GM12875 (cell line): ENCODE results near the gene PKD1L1.
A peak's percentile ranks its signal among the peaks of the same experiment; 100 is the strongest.

Source experiments
- H3K4me3 ChIP-seq: one replicate; pipeline ENCODE4 v1.5.1; 2011; ENCODE audit warnings: low read depth, low read length, control low read depth
- TF ChIP-seq, protein P1 (sequence below): IDR thresholded peaks from 2 replicates; pipeline ENCODE4 v1.5.1; 2011; ENCODE audit warnings: low read depth, mild to moderate bottlenecking, control low read depth, inconsistent platforms, low read length, moderate library complexity, borderline replicate concordance; ENCODE audit not compliant: insufficient read depth

Gene PKD1L1

DNA sequence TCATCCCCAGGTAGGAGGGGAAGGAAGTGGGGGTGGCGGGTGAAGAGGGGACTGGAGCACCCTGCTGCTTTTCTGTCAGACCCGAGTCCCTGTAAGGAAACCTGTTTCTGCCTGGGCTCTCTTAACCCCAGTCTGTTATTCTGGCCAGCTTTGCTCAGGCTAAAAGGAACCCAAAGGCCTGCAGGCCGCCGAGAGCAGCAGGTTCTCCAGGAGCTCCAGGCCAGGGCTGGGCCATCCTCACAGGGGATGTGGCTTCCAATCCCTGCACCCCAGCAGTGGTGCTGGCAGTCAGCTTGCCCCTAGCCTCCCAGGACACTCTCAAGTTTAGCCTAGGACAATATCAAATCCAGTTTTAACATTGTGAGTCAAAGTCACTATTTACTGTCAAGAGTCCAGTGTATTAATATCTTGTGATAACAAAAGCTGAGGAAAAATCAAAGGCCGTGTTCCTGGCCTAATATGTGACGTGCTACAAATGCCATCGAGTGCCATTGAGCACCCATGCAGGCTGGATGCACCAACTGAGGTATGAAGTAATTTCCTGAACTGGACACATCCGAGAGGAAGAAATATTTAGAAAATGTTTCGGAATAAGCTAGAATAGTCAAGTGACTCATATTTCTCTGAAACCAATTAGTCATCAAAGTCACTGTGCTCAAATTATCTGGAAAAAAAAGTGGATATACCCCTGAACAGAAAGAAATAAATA lies 7.0 kb downstream of the PKD1L1 start:
- TF ChIP-seq, protein P1, sequence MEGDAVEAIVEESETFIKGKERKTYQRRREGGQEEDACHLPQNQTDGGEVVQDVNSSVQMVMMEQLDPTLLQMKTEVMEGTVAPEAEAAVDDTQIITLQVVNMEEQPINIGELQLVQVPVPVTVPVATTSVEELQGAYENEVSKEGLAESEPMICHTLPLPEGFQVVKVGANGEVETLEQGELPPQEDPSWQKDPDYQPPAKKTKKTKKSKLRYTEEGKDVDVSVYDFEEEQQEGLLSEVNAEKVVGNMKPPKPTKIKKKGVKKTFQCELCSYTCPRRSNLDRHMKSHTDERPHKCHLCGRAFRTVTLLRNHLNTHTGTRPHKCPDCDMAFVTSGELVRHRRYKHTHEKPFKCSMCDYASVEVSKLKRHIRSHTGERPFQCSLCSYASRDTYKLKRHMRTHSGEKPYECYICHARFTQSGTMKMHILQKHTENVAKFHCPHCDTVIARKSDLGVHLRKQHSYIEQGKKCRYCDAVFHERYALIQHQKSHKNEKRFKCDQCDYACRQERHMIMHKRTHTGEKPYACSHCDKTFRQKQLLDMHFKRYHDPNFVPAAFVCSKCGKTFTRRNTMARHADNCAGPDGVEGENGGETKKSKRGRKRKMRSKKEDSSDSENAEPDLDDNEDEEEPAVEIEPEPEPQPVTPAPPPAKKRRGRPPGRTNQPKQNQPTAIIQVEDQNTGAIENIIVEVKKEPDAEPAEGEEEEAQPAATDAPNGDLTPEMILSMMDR, result no peak

DNA sequence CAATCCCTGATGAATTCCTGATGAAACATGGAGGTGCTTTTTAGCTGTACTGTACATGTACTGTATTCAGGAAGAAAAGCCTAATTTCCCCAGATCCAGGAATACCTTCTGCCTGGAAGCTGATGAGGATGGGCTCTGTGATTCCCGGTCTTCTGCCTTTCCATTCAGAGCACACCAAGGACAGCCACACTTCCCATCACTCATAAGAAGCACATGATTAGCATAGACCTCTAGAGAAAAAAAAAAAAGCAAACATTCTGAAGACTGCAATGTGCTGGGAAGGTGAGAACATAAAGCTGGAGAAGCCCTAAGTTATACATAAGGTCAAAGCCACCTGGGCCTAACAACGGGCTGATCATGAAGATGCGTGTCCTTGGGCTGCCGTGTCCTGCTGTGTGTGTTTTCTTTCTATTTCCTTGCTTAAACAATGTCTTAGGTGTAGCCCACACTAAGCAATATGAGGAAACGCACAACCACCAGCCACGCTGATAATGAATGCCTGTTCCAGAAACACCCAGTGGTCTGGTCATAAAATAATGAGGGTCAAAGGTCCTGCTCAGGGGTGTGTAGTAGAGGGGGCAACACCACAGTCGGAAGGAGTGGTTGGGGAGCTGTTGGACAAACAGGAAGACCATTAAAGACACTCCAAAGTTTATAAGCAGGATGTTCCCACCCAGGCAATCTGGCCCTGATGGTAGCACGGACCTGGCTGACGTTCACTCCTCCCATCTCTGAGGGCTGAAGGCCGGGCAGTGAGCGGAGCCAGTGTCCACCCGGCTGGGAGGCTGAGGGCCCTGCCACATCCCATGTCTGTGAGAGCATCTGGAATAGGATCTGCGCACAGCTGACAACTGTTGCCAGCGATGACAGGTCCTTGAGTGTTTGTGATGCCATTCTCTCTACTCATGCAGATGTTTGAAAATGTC lies 7.9 kb downstream of the PKD1L1 start:
- TF ChIP-seq, protein P1, result no peak
- no peak overlapping the region for H3K4me3 ChIP-seq

More for the DNA sequence above, 7.0 kb downstream of the PKD1L1 start:
- H3K4me3 ChIP-seq, result no peak overlapping the region

DNA sequence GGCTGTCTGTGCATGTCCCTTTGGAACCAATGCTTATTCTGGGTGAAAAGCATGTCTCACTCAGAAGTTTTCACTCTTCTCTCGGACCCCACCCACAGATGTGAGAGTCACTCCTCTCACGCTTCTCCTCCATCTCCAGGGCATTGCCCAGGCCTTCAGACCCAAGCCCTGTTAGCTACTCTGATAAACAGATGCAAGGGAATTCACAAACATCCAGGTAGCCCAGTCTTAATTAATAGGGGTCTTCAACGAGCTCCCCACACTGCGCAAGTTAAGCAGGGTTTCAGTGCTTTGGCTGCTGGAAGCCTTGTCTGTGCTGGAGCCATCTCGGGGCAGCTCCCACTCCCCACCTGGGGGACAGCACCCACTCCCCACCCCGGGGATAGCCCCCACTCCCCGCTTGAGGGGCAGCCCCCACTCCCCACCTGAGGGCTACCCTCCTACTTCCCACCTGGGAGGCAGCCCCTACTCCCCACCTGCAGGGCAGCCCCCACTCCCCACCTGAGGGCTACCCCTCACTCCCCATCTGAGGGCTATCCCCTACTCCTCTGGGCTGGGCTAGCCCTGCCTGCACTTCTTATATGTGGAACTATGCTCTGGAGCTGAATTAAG lies 8.7 kb downstream of the PKD1L1 start:
- TF ChIP-seq, protein P1, result no peak
- H3K4me3 ChIP-seq, result no peak overlapping the region

DNA sequence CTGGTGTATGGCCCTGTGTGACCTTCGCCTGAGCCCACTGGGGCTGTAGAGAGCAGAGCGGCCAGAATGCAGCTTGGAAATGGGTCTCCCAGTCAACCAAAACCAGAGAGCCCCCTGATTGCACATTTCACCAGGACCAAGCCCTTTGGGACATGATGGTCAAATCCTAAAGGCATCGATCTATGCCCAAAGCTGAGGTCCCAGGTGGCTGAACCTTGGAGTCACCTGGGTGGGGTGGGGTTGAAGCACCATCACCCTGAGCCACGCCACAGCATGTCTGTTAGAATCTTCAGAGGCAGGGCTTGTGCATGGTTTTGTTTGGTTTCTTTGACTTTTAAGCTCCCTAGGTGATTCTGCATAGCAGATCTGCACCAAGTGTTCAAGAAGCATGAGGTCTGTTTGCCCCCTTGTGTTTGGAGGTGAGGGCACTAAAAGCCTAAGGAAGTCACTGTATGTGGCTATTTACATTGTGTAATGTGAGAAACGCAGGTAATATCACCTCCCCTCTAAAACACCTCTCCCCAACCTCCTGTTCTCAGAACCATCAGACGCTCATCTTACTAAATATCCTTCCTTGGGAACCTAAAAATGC lies 9.6 kb downstream of the PKD1L1 start:
- no peak overlapping the region for H3K4me3 ChIP-seq
- TF ChIP-seq, protein P1, result no peak

DNA sequence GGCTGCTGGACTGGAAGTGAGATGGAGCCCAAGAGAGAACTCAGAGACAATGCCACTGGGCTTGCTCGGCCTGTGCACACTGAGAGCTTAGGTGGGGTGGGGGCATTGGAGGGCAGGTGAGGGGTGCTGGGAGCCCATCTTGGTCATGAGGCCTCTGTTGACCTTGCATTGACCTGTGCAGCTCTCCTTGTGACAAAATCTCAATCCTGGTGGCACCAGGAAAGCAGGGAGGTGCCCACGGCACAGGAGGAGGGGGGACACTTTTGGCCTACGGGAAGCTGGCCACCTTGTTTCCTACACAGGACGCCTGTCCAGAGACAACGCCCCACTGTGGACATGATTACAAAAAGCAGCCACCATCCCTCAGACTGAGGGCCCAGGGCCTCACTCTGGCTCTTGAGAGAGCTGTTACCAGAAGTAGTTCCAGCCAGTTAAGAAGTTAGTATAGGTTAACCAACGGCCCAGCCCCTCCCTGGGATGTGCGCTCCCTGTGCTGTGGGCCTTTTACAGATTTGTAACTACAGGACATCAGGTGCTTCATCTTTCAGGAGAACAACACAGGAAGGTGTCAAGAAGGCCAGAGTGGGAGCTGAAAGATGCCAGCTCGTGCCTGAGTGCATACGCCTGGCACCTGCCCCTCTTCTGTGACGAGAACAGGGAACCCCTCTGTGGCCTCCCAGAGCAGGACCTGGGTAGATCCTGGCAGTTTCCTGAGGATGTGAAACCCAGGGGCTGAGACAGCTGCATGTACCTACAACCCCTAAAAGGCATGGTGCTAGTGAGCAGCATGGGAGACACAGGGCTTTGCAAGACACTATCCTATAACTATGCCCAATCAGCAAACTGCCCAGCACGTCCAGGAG lies 10.3 kb downstream of the PKD1L1 start:
- H3K4me3 ChIP-seq, result peak overlapping the region; percentile 31

More for the DNA sequence above, 10.3 kb downstream of the PKD1L1 start:
- TF ChIP-seq, protein P1, result no peak
